Smooth muscle cell of the brain vasculature (primary cell): Measurements from ENCODE around the gene ITM2B.
"Not testable (repeated sequence)": the region's sequence is repeated elsewhere in the genome, so short reads cannot be mapped to it uniquely, and the experiment has no call there.

Source experiments
- DNase-seq: peaks from one replicate; pipeline ENCODE4 v3.0.0-alpha.2; 2012; ENCODE audit warnings: low read depth, low spot score

Gene ITM2B

GRCh38 chr13:48224701-48225100, 8.3 kb upstream of the ITM2B start:
- no peak for DNase-seq

- DNase-seq: no peak
These were observed 2.5 kb upstream of the ITM2B start for GRCh38 chr13:48230541-48230940.

DNA sequence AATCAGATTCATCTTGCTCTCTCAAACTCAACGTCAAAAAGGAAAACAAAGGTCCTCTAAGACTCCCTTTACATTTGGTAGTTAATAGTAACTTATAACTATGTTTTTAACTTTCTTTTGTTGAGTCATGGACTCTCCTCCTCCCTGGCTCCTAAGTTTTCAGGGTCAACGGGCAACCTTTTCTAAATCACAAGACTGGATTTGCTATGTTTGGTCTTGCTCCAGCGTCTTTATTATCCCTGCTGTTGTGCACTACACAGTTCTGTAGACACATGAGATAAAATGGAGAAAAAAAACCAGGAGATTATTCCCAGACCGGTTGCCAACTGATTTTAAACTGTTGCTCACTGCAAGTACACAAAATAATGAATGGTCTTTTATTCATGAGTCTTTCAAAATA, 1.9 kb upstream of the ITM2B start:
- peak; percentile 54 for DNase-seq

DNA sequence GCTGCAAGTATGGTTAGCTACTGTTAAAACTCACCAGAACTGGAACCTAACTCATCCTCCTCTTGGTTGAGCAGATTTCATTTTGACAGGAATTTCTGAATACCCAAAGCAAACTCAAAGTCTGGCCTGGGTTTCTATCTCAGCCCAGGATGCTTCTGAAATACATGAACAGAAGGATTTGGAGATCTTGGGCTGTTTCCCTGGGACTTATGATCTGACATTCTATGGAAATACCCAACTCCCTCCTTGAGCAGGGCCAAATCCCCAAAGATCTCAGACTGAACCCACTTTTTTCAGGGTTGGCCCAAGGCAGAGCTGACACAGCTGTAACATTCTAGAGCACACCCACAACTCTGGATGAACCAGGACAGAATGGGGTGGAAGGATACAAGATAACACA, 1.1 kb upstream of the ITM2B start:
- DNase-seq: no peak

- no peak for DNase-seq
These were observed 473 bp upstream of the ITM2B start for GRCh38 chr13:48232420-48233045.

DNA sequence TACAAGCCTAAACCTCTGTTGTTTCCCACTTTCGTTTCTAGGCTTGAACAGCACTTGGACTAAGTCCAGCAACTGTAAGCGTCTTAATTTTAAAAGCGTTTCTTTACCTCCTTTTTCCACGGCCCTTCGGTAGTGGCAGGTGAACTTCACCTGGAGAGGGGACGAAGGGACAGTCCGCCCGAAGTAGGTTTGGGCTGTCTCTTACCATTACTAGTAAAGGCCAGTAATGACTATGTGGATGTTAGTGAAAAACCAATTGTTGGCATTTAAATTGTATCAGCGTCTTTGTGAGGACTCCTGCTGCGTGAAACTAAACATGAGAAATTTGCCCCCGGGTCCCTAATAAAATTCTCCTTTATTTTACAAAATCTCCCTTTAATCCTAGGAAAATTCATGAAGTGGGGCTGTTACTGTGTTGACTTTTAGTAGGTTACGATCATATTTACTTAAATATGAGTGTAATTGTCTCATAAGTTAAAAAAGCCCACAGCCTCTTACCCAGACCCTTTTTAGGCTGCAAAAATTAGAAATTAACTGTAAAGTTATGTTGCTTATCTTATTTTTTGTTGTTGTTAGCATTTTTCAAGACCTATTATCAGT, 983 bp downstream of the ITM2B start:
- DNase-seq: no peak

DNA sequence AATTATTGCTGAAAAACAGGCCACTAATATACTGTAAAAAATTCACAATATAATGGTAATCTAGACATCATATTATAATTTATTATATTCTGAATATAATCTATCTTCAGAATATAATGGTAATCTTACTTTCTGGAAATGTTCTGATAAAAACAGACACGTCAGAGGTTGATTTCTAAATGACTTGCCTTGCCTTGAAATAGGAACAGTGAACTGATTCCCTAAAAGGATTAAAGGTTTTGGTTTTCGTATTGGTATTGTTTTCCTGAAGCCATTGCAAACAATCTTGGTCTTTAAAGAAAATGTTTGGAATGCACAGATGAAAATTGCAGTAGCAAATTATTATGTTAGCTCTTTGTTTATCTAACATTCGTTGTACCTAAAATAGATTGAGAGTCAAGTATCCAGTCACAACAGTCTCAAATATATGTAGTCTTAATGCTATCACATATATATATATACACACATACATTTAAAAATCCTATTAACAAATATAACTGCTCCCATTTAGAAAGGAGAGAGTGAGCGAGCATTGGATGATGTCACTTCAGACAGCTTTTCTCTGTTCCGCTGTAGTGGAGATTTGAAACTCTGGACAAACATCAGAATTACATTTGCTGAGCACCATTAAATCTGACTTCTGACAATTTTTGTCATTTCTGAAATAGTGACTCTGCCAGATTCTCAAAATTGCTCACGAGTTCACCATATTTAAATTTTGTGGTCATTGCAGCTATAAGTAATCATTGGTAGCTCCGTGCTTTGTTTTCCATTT, 1.7 kb downstream of the ITM2B start:
- no peak for DNase-seq

- no peak for DNase-seq
These were observed 2.5 kb downstream of the ITM2B start for GRCh38 chr13:48235341-48236135.

GRCh38 chr13:48236528-48237353, 3.7 kb downstream of the ITM2B start:
- no peak for DNase-seq

- not testable (repeated sequence) for DNase-seq
These were observed 6.4 kb downstream of the ITM2B start for GRCh38 chr13:48239369-48239768.

DNA sequence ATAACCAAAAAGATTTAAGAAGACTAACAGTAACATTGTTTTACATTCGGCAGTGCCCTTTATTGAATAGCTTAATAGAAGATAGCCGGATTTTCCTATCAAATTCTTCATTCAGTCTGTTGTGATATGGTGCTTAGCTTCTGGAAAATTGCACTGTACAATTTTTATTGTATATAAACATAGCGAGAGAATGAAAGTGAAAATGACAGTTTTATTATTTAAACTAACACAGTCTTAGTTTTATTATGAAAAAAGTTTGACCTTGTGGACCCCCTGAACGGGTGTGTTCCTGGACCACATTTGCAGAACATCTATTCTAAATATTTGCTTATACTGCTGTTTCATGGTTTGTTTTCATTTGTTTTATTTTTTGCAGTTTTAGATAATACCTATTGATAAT, 8.6 kb downstream of the ITM2B start:
- DNase-seq: no peak

DNA sequence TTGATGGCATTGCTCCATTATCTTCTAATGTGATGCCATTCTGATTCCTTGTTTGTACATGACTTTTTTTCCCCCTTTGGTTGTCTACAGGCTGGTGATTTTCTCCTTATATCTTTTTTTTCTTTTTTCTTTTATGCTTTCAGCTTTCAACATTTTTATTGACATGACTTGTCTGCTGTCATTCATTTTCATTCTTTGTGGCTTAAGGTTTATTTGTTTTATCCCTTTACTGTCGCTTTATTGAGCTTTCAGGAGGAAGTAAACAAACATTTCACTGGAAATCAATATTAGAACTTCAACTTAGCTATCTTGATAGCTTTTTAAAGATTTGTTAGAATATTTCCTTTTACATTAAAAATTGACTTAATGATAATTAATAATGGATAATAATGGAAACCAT, 9.7 kb downstream of the ITM2B start:
- no peak for DNase-seq

DNA sequence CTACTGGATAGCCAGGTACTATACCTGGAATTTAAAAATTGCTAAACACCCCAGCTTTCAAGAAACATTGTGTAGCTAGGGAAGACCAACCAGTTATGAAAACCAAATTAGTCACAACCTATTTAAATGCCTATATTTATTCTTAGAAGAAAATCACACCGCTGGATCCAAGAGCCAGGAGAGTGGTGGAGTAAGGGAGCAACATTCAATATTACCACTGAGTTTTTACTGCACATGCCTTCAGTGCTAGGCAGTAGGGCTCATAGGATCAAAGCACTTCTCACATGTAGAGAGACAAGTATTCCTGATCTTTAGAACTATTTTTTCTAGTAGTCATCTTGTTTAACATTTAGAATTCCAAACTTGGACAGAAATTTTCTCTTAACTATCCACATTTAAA, 11.2 kb downstream of the ITM2B start:
- DNase-seq: no peak

DNA sequence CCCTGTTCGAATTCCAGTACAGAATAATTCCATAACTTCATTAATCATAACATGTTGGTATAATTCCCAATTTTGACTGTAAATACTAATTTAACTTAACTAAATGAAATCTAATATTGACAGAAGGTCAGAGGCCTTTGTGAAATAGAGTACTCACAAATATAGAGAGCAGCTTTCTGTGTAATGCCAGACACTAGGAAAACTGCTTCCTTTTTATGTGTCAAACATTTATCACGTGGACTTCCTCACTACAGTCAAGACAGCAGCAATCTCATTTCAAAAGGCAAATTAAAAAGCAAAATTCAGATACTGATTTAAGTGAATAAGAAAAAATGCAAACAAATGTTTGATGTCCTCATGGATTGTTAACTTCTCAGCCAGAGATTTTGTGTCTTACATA, 13.1 kb downstream of the ITM2B start:
- DNase-seq: no peak

DNA sequence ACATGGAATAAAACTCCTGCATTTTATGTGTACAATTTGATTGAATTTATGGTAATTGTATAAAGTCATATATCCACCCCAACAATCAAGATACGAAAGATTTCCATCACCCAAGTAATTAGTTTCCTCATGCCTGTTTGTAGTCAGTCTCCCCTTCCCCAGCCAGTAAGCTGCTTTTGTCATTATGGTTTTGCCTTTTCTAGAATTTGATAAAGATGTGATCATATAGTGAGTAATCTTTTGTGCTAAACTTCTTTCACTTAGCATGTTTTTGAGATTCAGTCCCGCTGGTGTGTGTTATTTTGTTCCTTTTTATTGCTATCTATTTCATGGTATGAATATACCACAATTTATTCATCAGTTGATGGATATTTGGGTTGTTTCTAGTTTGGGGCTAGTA, 16.0 kb downstream of the ITM2B start:
- no peak for DNase-seq

- no peak for DNase-seq
These were observed 18.6 kb downstream of the ITM2B start for GRCh38 chr13:48251611-48252081.

DNA sequence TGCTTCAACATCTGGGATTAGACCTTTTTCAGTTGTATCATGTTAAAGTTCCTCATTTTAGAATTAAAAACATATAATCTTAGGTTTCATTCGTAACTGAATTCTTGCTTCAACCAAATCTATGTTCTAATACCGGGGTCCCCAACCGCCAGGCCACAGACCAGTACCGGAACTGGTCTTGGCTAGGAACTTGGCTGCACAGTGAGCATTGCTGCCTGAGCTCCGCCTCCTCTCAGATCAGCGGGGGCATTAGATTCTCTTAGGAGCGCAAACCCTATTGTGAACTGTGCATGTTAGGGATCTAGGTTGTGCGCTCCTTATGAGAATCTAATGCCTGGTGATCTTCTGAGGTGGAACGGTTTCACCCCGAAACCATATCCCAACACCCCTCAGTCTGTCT, 19.2 kb downstream of the ITM2B start:
- no peak for DNase-seq

GRCh38 chr13:48253849-48254248, 20.8 kb downstream of the ITM2B start:
- DNase-seq: no peak

GRCh38 chr13:48255090-48255489, 22.1 kb downstream of the ITM2B start:
- no peak for DNase-seq

- no peak for DNase-seq
These were observed 22.9 kb downstream of the ITM2B start for GRCh38 chr13:48255954-48256353.

GRCh38 chr13:48258002-48258401, 25.0 kb downstream of the ITM2B start:
- DNase-seq: no peak
